Osteoblast (primary cell): ENCODE measurements around the gene RBM26. TPM values are rescaled to one million over a fixed set of nuclear protein-coding genes. Genes with fewer than 3 reads are reported as not detected.

ENCODE experiments used
- DNase-seq: peaks from one replicate; pipeline ENCODE4 v3.0.0; 2011; ENCODE audit warnings: low spot score, mixed read lengths; ENCODE audit not compliant: insufficient read length; ENCODE audit errors: missing footprints
- H2AFZ ChIP-seq: 2 replicates; pipeline ENCODE4 v1.6.0; 2011; ENCODE audit warnings: mild to moderate bottlenecking, low read length
- H3K27ac ChIP-seq: 2 replicates; pipeline ENCODE4 v1.5.1; 2011; ENCODE audit warnings: mild to moderate bottlenecking, low read depth, low read length, moderate library complexity
- H3K27me3 ChIP-seq: 2 replicates; pipeline ENCODE4 v1.6.0; 2012; ENCODE audit warnings: mild to moderate bottlenecking, control low read depth, inconsistent platforms, low read length, moderate library complexity; ENCODE audit not compliant: insufficient read depth
- H3K36me3 ChIP-seq: 2 replicates; pipeline ENCODE4 v1.5.1; 2011; ENCODE audit warnings: mild to moderate bottlenecking, low read length, control low read depth, moderate library complexity; ENCODE audit not compliant: insufficient read depth
- H3K4me1 ChIP-seq: 2 replicates; pipeline ENCODE4 v1.5.1; 2011; ENCODE audit warnings: mild to moderate bottlenecking, low read length, control low read depth, moderate library complexity; ENCODE audit not compliant: insufficient read depth
- H3K4me2 ChIP-seq: 2 replicates; pipeline ENCODE4 v1.6.0; 2011; ENCODE audit warnings: mild to moderate bottlenecking, low read length; ENCODE audit not compliant: insufficient read depth
- H3K4me3 ChIP-seq: fragments of 200-600 bp; sonication (generic); 3 replicates; pipeline ENCODE4 v1.5.1; 2012; ENCODE audit warnings: mild to moderate bottlenecking, low read length, inconsistent platforms; ENCODE audit not compliant: insufficient read depth
- H3K79me2 ChIP-seq: 2 replicates; pipeline ENCODE4 v1.6.0; 2012; ENCODE audit warnings: mild to moderate bottlenecking, low read length, control low read depth, inconsistent platforms; ENCODE audit not compliant: insufficient read depth
- H3K9me3 ChIP-seq: 2 replicates; pipeline ENCODE4 v1.5.1; 2011; ENCODE audit warnings: low read depth, low read length, control low read depth
- H4K20me1 ChIP-seq: 2 replicates; pipeline ENCODE4 v1.6.0; 2012; ENCODE audit warnings: mild to moderate bottlenecking, low read length, control low read depth; ENCODE audit not compliant: insufficient read depth
- CTCF ChIP-seq: IDR thresholded peaks from 2 replicates; pipeline ENCODE4 v1.5.1; 2011; ENCODE audit warnings: mild to moderate bottlenecking, low read depth, low read length, moderate library complexity; ENCODE audit errors: extremely low read depth
- total RNA-seq: library from RNA; depleted of rRNA; stranded (reverse); fragments of >200 nt; gene quantifications from 2 replicates; pipeline ENCODE4 v1.2.3, GENCODE V29; 2012

RBM26 gene
- total RNA-seq, 1 donor = 35.5 TPM

DNA sequence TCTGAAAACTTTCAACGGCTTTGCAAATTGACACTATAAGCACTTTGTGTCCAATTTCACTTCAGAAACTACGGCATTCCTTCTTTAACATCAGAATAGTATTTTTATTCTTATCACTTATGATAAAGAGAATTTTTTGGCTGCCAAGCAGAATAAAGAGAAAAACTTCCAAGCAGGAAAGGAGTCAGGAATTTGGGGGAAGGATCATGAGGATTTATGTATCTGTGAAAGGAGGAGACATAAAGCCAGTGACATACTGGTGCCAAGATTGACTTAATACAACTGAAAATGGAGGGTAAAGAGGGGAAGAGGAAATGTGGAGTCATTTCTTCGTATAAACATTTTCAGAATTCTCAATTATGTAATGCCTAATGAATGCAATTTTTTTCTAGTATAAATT, 94.7 kb downstream of the RBM26 start:
- no peaks in the 10 kb centered on the region for H4K20me1 ChIP-seq
- DNase-seq = no peak
- no peaks in the 10 kb centered on the region for H3K79me2 ChIP-seq
- H3K4me2 ChIP-seq = no peak overlapping the region
- H3K4me1 ChIP-seq = peaks cover 2% of the 10 kb centered on the region
- no peak overlapping the region for H3K27ac ChIP-seq
- no peaks in the 10 kb centered on the region for H3K27me3 ChIP-seq
- no peak overlapping the region for H3K4me3 ChIP-seq
- H3K36me3 ChIP-seq = no peaks in the 10 kb centered on the region
- H2AFZ ChIP-seq = no peak overlapping the region
- no peak for TF ChIP-seq CTCF
- H3K9me3 ChIP-seq = no peaks in the 10 kb centered on the region

DNA sequence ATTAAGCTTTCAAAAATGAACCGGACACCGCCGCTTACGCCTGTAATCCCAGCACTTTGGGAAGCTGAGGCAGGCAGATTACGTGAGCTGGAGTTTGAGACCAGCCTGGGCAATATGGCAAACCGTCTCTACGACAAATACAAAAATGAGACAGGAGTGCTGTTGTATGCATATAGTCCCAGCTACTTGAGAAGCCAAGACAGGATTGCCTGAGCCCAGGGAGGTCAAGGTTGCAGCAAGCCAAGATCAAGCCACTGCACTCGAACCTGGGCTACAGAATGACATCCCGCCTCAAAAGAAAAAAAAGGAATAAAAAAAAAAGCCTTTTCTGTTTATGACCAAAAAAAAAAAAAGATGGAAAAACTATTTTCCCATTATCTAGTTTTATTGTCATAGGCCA, 96.4 kb downstream of the RBM26 start:
- H3K36me3 ChIP-seq = no peaks in the 10 kb centered on the region
- H3K4me1 ChIP-seq = peaks cover 2% of the 10 kb centered on the region
- no peak for DNase-seq
- no peak for TF ChIP-seq CTCF
- no peak overlapping the region for H3K4me3 ChIP-seq
- H3K4me2 ChIP-seq = no peak overlapping the region
- no peaks in the 10 kb centered on the region for H3K79me2 ChIP-seq
- no peak overlapping the region for H3K27ac ChIP-seq
- no peaks in the 10 kb centered on the region for H3K27me3 ChIP-seq
- H2AFZ ChIP-seq = no peak overlapping the region
- H3K9me3 ChIP-seq = no peaks in the 10 kb centered on the region
- no peaks in the 10 kb centered on the region for H4K20me1 ChIP-seq

GRCh38 chr13:79307866-79308298, 98.2 kb downstream of the RBM26 start:
- H3K79me2 ChIP-seq = no peaks in the 10 kb centered on the region
- no peak for TF ChIP-seq CTCF
- DNase-seq = no peak
- H3K27me3 ChIP-seq = no peaks in the 10 kb centered on the region
- no peak overlapping the region for H3K27ac ChIP-seq
- peaks cover 2% of the 10 kb centered on the region for H3K4me1 ChIP-seq
- peak overlapping the region; percentile 34 for H3K4me2 ChIP-seq
- no peak overlapping the region for H3K4me3 ChIP-seq
- no peak overlapping the region for H2AFZ ChIP-seq
- no peaks in the 10 kb centered on the region for H4K20me1 ChIP-seq
- H3K9me3 ChIP-seq = no peaks in the 10 kb centered on the region
- H3K36me3 ChIP-seq = no peaks in the 10 kb centered on the region

GRCh38 chr13:79307433-79307861, 98.6 kb downstream of the RBM26 start:
- TF ChIP-seq CTCF = no peak
- Histone ChIP-seq H3K79me2 (no peaks in the 10 kb centered on the region), H3K4me1 (peaks cover 2% of the 10 kb centered on the region), H3K36me3 (no peaks in the 10 kb centered on the region), H3K27ac (no peak overlapping the region), H3K27me3 (no peaks in the 10 kb centered on the region), H3K9me3 (no peaks in the 10 kb centered on the region), H3K4me3 (no peak overlapping the region), H3K4me2 (peak overlapping the region; percentile 34), H2AFZ (no peak overlapping the region), H4K20me1 (no peaks in the 10 kb centered on the region)
- no peak for DNase-seq
